ENCODE results near the gene ACOT6.
A peak's percentile ranks its signal among the peaks of the same experiment; 100 is the strongest.
"Not testable (repeated sequence)": the region's sequence is repeated elsewhere in the genome, so short reads cannot be mapped to it uniquely, and the experiment has no call there.

The ACOT6 gene

DNA sequence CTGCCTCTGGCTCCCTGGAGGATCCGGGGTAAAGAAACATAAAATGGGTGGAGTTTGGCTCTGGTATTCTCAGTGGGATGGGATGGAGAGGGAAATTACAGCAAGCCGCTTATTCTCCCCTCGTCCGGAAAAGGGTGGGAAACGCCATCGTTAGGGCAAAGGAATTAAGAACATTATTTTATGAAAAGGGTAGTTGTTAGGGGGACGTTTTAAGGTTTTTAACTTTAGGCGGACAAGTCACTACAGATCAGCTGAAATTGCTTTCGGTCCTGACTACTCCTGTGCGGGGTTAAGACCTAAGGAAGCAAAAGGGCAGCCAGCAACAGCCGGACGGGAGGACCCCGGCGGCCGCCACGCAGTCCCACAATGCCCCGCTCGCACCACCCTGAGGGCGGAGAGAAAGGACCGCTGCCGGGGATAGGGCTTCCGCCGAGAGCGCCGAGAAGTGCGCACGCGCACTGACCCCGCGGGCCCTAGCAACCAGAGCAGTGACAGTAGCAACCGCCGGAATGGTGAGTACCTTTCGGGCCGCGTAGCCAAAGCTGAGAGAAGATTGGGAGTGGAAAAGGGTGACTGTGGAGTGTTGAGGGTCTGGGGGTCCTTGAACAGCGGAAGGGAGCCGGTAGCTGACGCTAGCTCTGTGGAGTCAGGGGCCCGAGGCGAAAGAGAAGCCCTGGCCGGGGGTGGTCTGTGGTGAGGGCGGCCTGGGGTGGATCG, 32.4 kb downstream of the ACOT6 start, which contains the start of gene DNAL1:
TSS of gene DNAL1 (plus strand) at position 456 of the 717 bp plus-strand sequence. CDS start at position 510, 54 bp downstream.
- peaks cover 19% of the 10 kb centered on the region for H3K79me2 ChIP-seq
- peak within 1 kb of the TSS; percentile 98 for H3K4me3 ChIP-seq (ENCODE audit: low read depth, low read length)
- peak within 1 kb of the TSS; percentile 91 for H2AFZ ChIP-seq
- peak within 1 kb of the TSS; percentile 85 for H3K4me2 ChIP-seq (ENCODE audit: low read length)
- TF ChIP-seq, protein P1, sequence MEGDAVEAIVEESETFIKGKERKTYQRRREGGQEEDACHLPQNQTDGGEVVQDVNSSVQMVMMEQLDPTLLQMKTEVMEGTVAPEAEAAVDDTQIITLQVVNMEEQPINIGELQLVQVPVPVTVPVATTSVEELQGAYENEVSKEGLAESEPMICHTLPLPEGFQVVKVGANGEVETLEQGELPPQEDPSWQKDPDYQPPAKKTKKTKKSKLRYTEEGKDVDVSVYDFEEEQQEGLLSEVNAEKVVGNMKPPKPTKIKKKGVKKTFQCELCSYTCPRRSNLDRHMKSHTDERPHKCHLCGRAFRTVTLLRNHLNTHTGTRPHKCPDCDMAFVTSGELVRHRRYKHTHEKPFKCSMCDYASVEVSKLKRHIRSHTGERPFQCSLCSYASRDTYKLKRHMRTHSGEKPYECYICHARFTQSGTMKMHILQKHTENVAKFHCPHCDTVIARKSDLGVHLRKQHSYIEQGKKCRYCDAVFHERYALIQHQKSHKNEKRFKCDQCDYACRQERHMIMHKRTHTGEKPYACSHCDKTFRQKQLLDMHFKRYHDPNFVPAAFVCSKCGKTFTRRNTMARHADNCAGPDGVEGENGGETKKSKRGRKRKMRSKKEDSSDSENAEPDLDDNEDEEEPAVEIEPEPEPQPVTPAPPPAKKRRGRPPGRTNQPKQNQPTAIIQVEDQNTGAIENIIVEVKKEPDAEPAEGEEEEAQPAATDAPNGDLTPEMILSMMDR (IDR thresholded peaks at IDR 0.05): peak; percentile 13
- H3K4me1 ChIP-seq: no peaks in the 10 kb centered on the region
- H3K9ac ChIP-seq: peak within 1 kb of the TSS; percentile 51
- no peaks in the 10 kb centered on the region for H3K27me3 ChIP-seq (ENCODE audit: control insufficient read depth, insufficient read depth, low read length)
- H3K36me3 ChIP-seq (ENCODE audit: control insufficient read depth, insufficient read depth, low read length): no peaks in the 10 kb centered on the region
- H3K27ac ChIP-seq: peak within 1 kb of the TSS; percentile 93
- H3K9me3 ChIP-seq (ENCODE audit: control insufficient read depth, low read length): no peaks in the 10 kb centered on the region

DNA sequence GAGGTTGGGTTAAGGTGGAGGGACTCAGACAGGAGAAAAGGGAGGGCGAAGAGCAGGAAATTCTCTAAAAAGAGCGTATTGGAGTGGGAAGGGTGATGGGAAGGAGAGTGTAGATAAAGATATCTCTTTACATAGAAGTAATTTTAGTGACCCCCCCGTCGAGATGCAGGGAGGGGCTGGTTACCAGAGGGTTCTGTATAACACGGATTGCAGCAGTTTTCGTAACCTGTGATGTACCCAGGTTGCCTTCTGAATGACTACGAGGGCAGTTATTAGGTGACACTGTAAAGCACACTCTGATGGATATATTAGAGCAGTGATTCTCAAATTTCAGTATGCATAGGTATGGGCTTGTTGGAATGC, 32.9 kb downstream of the ACOT6 start:
- TF ChIP-seq, protein P1 (IDR thresholded peaks at IDR 0.05): no peak

DNA sequence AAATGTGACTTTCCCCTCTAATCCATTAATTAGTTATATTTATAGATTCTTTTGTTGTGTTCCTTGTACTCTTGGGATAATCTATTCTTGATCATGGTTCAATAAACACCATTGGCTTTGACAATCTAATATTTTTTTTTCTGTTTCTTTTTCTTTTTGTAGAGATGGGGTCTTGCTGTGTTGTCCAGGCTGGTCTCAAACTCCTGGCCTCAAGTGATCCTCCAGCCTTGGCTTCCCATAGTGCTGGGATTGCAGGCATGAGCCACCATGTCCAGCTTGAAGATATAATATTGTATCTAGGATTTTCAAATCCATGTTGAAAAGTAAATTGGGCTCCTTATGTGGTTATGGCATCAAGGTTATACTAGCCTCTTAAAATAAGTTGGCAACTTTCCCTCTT, 38.7 kb downstream of the ACOT6 start:
- Histone ChIP-seq H3K9me3 (ENCODE audit: control insufficient read depth, low read length) (no peaks in the 10 kb centered on the region), H2AFZ (no peak overlapping the region), H3K27me3 (ENCODE audit: control insufficient read depth, insufficient read depth, low read length) (no peaks in the 10 kb centered on the region), H3K79me2 (peaks cover 27% of the 10 kb centered on the region), H3K27ac (no peak overlapping the region), H3K4me1 (no peaks in the 10 kb centered on the region), H3K36me3 (ENCODE audit: control insufficient read depth, insufficient read depth, low read length) (no peaks in the 10 kb centered on the region), H3K9ac (no peak overlapping the region), H3K4me2 (ENCODE audit: low read length) (no peak overlapping the region), H3K4me3 (ENCODE audit: low read depth, low read length) (no peak overlapping the region)
- TF ChIP-seq, protein P1 (IDR thresholded peaks at IDR 0.05): no peak

More for the DNA sequence above, 32.9 kb downstream of the ACOT6 start:
- Histone ChIP-seq H3K36me3 (ENCODE audit: control insufficient read depth, insufficient read depth, low read length) (no peaks in the 10 kb centered on the region), H3K9ac (peak overlapping the region; percentile 51), H2AFZ (peak overlapping the region; percentile 91), H3K27ac (peak overlapping the region; percentile 93), H3K4me2 (ENCODE audit: low read length) (peak overlapping the region; percentile 85), H3K4me1 (no peaks in the 10 kb centered on the region), H3K9me3 (ENCODE audit: control insufficient read depth, low read length) (no peaks in the 10 kb centered on the region), H3K79me2 (peaks cover 23% of the 10 kb centered on the region), H3K27me3 (ENCODE audit: control insufficient read depth, insufficient read depth, low read length) (no peaks in the 10 kb centered on the region), H3K4me3 (ENCODE audit: low read depth, low read length) (peak overlapping the region; percentile 98)

DNA sequence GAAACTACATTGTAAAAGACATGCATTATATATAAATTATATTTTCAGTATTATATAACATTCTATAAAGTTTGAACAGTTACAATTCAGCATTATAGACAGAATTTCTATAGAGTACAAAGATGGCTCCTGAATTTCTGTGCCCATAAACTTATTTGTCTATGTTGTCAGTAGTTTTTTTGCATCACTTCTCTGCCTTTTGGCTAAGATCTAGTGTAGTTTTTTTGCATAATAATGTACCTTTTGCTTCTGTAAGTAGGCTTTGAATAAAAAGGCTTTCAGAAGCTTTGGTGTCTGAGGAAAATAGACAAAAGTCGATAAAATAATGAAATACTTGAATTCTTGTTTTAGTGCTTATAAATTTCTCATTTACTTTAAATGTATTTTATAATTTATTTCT, 43.5 kb downstream of the ACOT6 start:
- TF ChIP-seq, protein P1 (IDR thresholded peaks at IDR 0.05): no peak
- Histone ChIP-seq H3K4me1 (no peaks in the 10 kb centered on the region), H2AFZ (no peak overlapping the region), H3K79me2 (peaks cover 20% of the 10 kb centered on the region), H3K9ac (no peak overlapping the region), H3K4me2 (ENCODE audit: low read length) (no peak overlapping the region), H3K4me3 (ENCODE audit: low read depth, low read length) (no peak overlapping the region), H3K36me3 (ENCODE audit: control insufficient read depth, insufficient read depth, low read length) (no peaks in the 10 kb centered on the region), H3K27ac (no peak overlapping the region), H3K9me3 (ENCODE audit: control insufficient read depth, low read length) (no peaks in the 10 kb centered on the region), H3K27me3 (ENCODE audit: control insufficient read depth, insufficient read depth, low read length) (no peaks in the 10 kb centered on the region)

DNA sequence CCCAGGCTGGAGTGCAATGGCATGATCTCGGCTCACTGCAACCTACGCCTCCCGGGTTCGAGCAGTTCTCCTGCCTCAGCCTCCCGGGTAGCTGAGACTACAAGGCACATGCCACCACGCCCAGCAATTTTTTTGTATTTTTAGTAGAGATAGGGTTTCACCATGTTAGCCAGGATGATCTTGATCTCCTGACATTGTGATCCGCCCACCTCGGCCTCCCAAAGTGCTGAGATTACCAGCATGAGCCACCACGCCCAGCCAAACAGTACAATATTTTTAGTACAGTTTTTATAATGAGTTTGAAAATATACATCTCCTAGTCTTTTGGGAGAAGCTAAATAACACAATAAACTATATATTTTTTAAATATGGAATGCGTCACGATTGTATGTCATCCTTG, 46.9 kb downstream of the ACOT6 start:
- H3K4me2 ChIP-seq (ENCODE audit: low read length); H3K4me1 ChIP-seq; H3K27ac ChIP-seq; H3K9ac ChIP-seq; H3K9me3 ChIP-seq (ENCODE audit: control insufficient read depth, low read length); H3K27me3 ChIP-seq (ENCODE audit: control insufficient read depth, insufficient read depth, low read length); H2AFZ ChIP-seq; H3K79me2 ChIP-seq; H3K36me3 ChIP-seq (ENCODE audit: control insufficient read depth, insufficient read depth, low read length); H3K4me3 ChIP-seq (ENCODE audit: low read depth, low read length): not testable (repeated sequence)
